PFSK-1 (cell line): Measurements from ENCODE around the gene B4GALT2.

Experiments used
- FOXP2 ChIP-seq: optimal IDR thresholded peaks from 2 replicates; pipeline ENCODE3; 2011; ENCODE audit warnings: borderline replicate concordance, control low read depth, inconsistent platforms; ENCODE audit not compliant: insufficient read depth; ENCODE audit errors: extremely low read length, extremely low read depth
- POLR2AphosphoS5 ChIP-seq: IDR thresholded peaks from 2 replicates; pipeline ENCODE4 v1.6.1; 2012; ENCODE audit warnings: low read depth, mild to moderate bottlenecking, control low read depth, low read length, moderate library complexity
- SIN3A ChIP-seq: IDR thresholded peaks from 2 replicates; pipeline ENCODE4 v1.6.1; 2012; ENCODE audit warnings: mild to moderate bottlenecking, low read length, moderate library complexity, borderline replicate concordance; ENCODE audit not compliant: insufficient read depth
- TAF1 ChIP-seq: IDR thresholded peaks from 2 replicates; pipeline ENCODE4 v1.6.1; 2012; ENCODE audit warnings: low read length, control low read depth, borderline replicate concordance; ENCODE audit not compliant: insufficient read depth
- TF ChIP-seq, protein P1 (sequence below), 2 experiments: IDR thresholded peaks; 2 replicates each; pipeline versions ENCODE4 v1.6.1 to v1.8.0; 2011 to 2012; ENCODE audit warnings: low read depth in 2 of 2, low read length in 2 of 2, control low read depth in 1 of 2, inconsistent platforms in 1 of 2, mild to moderate bottlenecking in 1 of 2, moderate library complexity in 1 of 2; ENCODE audit not compliant: insufficient read depth in 1 of 2

The B4GALT2 gene

DNA sequence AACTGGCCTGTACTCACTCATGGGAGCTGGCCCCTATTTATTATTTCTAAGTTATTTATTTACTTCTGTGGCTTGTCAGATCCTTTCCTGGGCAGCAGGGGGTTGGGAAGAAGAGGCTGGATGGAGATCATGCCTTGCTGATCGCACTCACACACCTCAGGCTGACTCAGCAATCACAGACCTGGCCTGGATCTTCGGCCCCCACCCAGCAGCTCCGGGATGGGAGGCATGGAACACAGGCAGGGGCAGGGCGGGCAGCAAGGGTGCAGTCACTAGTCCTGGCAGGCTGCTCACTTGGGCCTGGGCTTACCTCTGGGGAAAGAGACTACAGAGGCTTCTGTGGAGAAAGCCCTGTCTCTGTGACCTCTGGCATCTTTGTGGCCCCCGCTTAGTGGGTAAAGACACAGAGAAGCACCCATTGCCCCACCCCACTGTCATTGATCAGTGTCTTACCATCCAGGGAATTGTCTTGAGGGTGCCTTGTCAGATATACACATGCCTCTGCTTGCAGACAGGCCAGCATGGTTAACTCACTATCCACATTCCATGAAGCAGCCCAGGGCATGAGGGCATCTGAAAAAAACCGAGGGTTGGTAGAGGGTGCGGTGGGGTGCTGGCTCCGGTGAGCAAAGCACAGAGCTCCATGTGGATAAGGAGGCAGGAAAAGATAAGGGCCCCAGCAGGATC is 41.7 kb upstream of the B4GALT2 start:
- TF ChIP-seq, protein P1, sequence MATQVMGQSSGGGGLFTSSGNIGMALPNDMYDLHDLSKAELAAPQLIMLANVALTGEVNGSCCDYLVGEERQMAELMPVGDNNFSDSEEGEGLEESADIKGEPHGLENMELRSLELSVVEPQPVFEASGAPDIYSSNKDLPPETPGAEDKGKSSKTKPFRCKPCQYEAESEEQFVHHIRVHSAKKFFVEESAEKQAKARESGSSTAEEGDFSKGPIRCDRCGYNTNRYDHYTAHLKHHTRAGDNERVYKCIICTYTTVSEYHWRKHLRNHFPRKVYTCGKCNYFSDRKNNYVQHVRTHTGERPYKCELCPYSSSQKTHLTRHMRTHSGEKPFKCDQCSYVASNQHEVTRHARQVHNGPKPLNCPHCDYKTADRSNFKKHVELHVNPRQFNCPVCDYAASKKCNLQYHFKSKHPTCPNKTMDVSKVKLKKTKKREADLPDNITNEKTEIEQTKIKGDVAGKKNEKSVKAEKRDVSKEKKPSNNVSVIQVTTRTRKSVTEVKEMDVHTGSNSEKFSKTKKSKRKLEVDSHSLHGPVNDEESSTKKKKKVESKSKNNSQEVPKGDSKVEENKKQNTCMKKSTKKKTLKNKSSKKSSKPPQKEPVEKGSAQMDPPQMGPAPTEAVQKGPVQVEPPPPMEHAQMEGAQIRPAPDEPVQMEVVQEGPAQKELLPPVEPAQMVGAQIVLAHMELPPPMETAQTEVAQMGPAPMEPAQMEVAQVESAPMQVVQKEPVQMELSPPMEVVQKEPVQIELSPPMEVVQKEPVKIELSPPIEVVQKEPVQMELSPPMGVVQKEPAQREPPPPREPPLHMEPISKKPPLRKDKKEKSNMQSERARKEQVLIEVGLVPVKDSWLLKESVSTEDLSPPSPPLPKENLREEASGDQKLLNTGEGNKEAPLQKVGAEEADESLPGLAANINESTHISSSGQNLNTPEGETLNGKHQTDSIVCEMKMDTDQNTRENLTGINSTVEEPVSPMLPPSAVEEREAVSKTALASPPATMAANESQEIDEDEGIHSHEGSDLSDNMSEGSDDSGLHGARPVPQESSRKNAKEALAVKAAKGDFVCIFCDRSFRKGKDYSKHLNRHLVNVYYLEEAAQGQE (IDR thresholded peaks at IDR 0.05; ENCODE audit: insufficient read depth in 1 of 2, low read depth in 2 of 2, low read length in 2 of 2) = no peak
- no peak for TF ChIP-seq TAF1
- TF ChIP-seq POLR2AphosphoS5 = no peak
- TF ChIP-seq FOXP2 = no peak
- no peak for TF ChIP-seq SIN3A

GRCh38 chr1:43938383-43938782 is 40.6 kb upstream of the B4GALT2 start:
- TF ChIP-seq POLR2AphosphoS5 = no peak
- no peak for TF ChIP-seq FOXP2
- TF ChIP-seq, protein P1 (IDR thresholded peaks at IDR 0.05; ENCODE audit: insufficient read depth in 1 of 2, low read depth in 2 of 2, low read length in 2 of 2) = no peak
- no peak for TF ChIP-seq TAF1
- TF ChIP-seq SIN3A = no peak

DNA sequence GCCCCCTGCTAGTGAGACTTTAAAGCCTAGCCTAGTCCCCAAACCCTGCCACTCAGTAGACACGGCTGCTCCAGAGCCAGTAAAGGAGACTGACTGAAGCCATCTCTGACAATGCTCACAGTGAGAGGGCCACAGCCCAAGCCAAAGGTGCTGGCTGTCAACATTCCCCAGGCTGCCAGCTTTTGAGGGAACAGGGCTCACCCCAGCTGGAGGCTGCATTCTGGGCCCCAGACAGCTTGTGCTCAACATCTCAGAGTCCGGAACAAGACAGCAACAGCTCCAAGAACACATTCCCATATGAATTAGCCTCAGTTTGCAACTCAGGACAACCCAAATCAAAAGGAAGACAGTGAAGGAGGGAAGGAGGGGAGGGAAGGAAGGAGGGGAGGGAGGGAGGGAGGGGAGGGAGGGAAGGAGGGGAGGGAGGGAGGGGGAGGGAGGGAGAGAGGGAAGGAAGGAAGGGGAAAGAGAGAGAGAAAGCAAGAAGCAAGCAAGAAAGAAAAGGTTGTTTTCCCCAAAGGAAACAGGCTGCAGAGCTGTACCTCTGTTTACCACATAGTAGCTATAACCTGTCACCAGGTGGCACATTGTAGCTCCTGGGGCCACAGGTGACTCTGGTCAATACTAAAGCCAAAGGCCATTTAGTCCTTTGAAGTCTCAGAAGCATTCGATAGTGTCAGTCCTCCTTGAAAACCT is 40.0 kb upstream of the B4GALT2 start:
- no peak for TF ChIP-seq FOXP2
- no peak for TF ChIP-seq POLR2AphosphoS5
- no peak for TF ChIP-seq TAF1
- TF ChIP-seq, protein P1 (IDR thresholded peaks at IDR 0.05; ENCODE audit: insufficient read depth in 1 of 2, low read depth in 2 of 2, low read length in 2 of 2) = no peak
- no peak for TF ChIP-seq SIN3A

GRCh38 chr1:43942411-43942810 is 36.6 kb upstream of the B4GALT2 start:
- TF ChIP-seq POLR2AphosphoS5 = no peak
- TF ChIP-seq TAF1 = no peak

GRCh38 chr1:43944860-43945259 is 34.1 kb upstream of the B4GALT2 start:
- TF ChIP-seq POLR2AphosphoS5 = no peak
- TF ChIP-seq FOXP2 = no peak
- TF ChIP-seq TAF1 = no peak
- TF ChIP-seq SIN3A = no peak
- TF ChIP-seq, protein P1 (IDR thresholded peaks at IDR 0.05; ENCODE audit: insufficient read depth in 1 of 2, low read depth in 2 of 2, low read length in 2 of 2) = no peak
